Glutamatergic neuron (in vitro differentiated cells): ENCODE measurements around the gene CAPS. TPM values are rescaled to one million over a fixed set of nuclear protein-coding genes. Genes with fewer than 3 reads are reported as not detected.
A peak's percentile ranks its signal among the peaks of the same experiment; 100 is the strongest.

ENCODE experiments used
- DNase-seq: peaks from one replicate; pipeline ENCODE4 v3.0.0; 2022
- H3K27ac Mint-ChIP-seq: one replicate; pipeline ENCODE4 v1.8.0; 2020; ENCODE audit warnings: mild to moderate bottlenecking, mixed read lengths, inconsistent platforms; ENCODE audit not compliant: unreplicated experiment
- H3K27me3 Mint-ChIP-seq: one replicate; pipeline ENCODE4 v1.8.0; 2020; ENCODE audit warnings: mild to moderate bottlenecking, moderate library complexity, mixed read lengths, inconsistent platforms; ENCODE audit not compliant: unreplicated experiment
- H3K36me3 Mint-ChIP-seq: one replicate; pipeline ENCODE4 v1.8.0; 2020; ENCODE audit warnings: mild to moderate bottlenecking, mixed read lengths, inconsistent platforms; ENCODE audit not compliant: unreplicated experiment
- H3K4me1 Mint-ChIP-seq: one replicate; pipeline ENCODE4 v1.8.0; 2020; ENCODE audit warnings: mild to moderate bottlenecking, low read depth, mixed read lengths, inconsistent platforms; ENCODE audit not compliant: unreplicated experiment
- H3K4me3 Mint-ChIP-seq: one replicate; pipeline ENCODE4 v1.8.0; 2020; ENCODE audit warnings: mild to moderate bottlenecking, mixed read lengths, inconsistent platforms; ENCODE audit not compliant: unreplicated experiment
- H3K9me3 Mint-ChIP-seq: one replicate; pipeline ENCODE4 v1.8.0; 2020; ENCODE audit warnings: mild to moderate bottlenecking, moderate library complexity, mixed read lengths, inconsistent platforms; ENCODE audit not compliant: unreplicated experiment
- CTCF ChIP-seq: fragments of 200-600 bp; sonication (generic); IDR thresholded peaks from one replicate; pipeline ENCODE4 v1.5.0; 2021; ENCODE audit not compliant: partially characterized antibody, unreplicated experiment
- total RNA-seq: library from RNA; stranded (reverse); fragmentation: NEBNext Ultra II Directional; extraction: Animal tissue kit (Norgen Biotek cat#: 25700); gene quantifications from one replicate; pipeline ENCODE4 v1.2.1, GENCODE V29; 2021; ENCODE audit not compliant: unreplicated experiment

Gene CAPS
- total RNA-seq, 1 donor from 2014 or later: 9.9 TPM

GRCh38 chr19:5903056-5903623 lies 10.9 kb upstream of the CAPS start:
- peaks cover 8% of the 10 kb centered on the region for H3K4me1 Mint-ChIP-seq
- DNase-seq: no peak
- peak overlapping the region; percentile 95 for H3K27ac Mint-ChIP-seq
- H3K27me3 Mint-ChIP-seq: peaks cover 16% of the 10 kb centered on the region
- peak overlapping the region; percentile 98 for H3K4me3 Mint-ChIP-seq
- TF ChIP-seq CTCF: no peak
- H3K36me3 Mint-ChIP-seq: no peaks in the 10 kb centered on the region
- H3K9me3 Mint-ChIP-seq: peaks cover 10% of the 10 kb centered on the region

GRCh38 chr19:5903624-5904351 lies 10.3 kb upstream of the CAPS start, which contains the start of gene NDUFA11:
Gene NDUFA11, minus strand, starts transcription at chr19:5903790. Its CDS starts 82 bp downstream, at chr19:5903708.
- H3K4me1 Mint-ChIP-seq: peaks cover 8% of the 10 kb centered on the region
- H3K27ac Mint-ChIP-seq: peak within 1 kb of the TSS; percentile 95
- peak within 1 kb of the TSS; percentile 98 for H3K4me3 Mint-ChIP-seq
- peaks cover 16% of the 10 kb centered on the region for H3K27me3 Mint-ChIP-seq
- peaks cover 10% of the 10 kb centered on the region for H3K9me3 Mint-ChIP-seq
- TF ChIP-seq CTCF: no peak
- DNase-seq: peak; percentile 99
- H3K36me3 Mint-ChIP-seq: no peaks in the 10 kb centered on the region

- Mint-ChIP-seq H3K27me3 (peaks cover 16% of the 10 kb centered on the region), H3K9me3 (peaks cover 10% of the 10 kb centered on the region), H3K4me1 (peaks cover 8% of the 10 kb centered on the region), H3K36me3 (no peaks in the 10 kb centered on the region), H3K27ac (peak within 1 kb of the TSS; percentile 95), H3K4me3 (peak within 1 kb of the TSS; percentile 98)
- TF ChIP-seq CTCF: no peak
- DNase-seq: peak; percentile 100
Measured at GRCh38 chr19:5904352-5905113, 9.5 kb upstream of the CAPS start, which contains the start of gene VMAC. Gene VMAC, plus strand, starts transcription at chr19:5904872. Its CDS starts 19 bp downstream, at chr19:5904891.

- no peak for DNase-seq
- Mint-ChIP-seq H3K27ac (no peak overlapping the region), H3K4me1 (peaks cover 8% of the 10 kb centered on the region), H3K27me3 (peaks cover 16% of the 10 kb centered on the region), H3K9me3 (peaks cover 14% of the 10 kb centered on the region), H3K4me3 (peak overlapping the region; percentile 63), H3K36me3 (no peaks in the 10 kb centered on the region)
- TF ChIP-seq CTCF: no peak
Measured at GRCh38 chr19:5905114-5905778, 8.8 kb upstream of the CAPS start.
